Fibroblast of skin of left biceps (primary cell): ENCODE data around the gene LRRC27.

Experiments used
- DNase-seq, 2 experiments: peaks; one replicate each; pipeline ENCODE4 v3.0.0-alpha.2; 2013; ENCODE audit warnings: low read depth in 2 of 2

The LRRC27 gene

GRCh38 chr10:132427006-132427771 is 95.2 kb downstream of the LRRC27 start:
- DNase-seq, result no peak

GRCh38 chr10:132427939-132428367 is 96.0 kb downstream of the LRRC27 start:
- no peak for DNase-seq

GRCh38 chr10:132428486-132428995 is 96.5 kb downstream of the LRRC27 start:
- no peak for DNase-seq
